Measurements from ENCODE around the gene UBE2F. TPM values are rescaled to one million over a fixed set of nuclear protein-coding genes. Genes with fewer than 3 reads are reported as not detected.

UBE2F gene
- total RNA-seq, 1 donor from 2014 or later = 51.4 TPM

- ATAC-seq = no peak
- no peak for DNase-seq
- Histone ChIP-seq H3K36me3 (peaks cover 25% of the 10 kb centered on the region), H3K4me3 (no peak overlapping the region), H3K9me3 (no peaks in the 10 kb centered on the region), H3K27me3 (no peaks in the 10 kb centered on the region), H3K27ac (no peak overlapping the region), H3K4me1 (no peaks in the 10 kb centered on the region)
- TF ChIP-seq, protein P1, sequence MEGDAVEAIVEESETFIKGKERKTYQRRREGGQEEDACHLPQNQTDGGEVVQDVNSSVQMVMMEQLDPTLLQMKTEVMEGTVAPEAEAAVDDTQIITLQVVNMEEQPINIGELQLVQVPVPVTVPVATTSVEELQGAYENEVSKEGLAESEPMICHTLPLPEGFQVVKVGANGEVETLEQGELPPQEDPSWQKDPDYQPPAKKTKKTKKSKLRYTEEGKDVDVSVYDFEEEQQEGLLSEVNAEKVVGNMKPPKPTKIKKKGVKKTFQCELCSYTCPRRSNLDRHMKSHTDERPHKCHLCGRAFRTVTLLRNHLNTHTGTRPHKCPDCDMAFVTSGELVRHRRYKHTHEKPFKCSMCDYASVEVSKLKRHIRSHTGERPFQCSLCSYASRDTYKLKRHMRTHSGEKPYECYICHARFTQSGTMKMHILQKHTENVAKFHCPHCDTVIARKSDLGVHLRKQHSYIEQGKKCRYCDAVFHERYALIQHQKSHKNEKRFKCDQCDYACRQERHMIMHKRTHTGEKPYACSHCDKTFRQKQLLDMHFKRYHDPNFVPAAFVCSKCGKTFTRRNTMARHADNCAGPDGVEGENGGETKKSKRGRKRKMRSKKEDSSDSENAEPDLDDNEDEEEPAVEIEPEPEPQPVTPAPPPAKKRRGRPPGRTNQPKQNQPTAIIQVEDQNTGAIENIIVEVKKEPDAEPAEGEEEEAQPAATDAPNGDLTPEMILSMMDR (IDR thresholded peaks at IDR 0.05) = no peak
- intact Hi-C loops (cut with DNase I) = no loop called here
Measured at GRCh38 chr2:238079874-238080327, 113.1 kb downstream of the UBE2F start.

- TF ChIP-seq, protein P1 (IDR thresholded peaks at IDR 0.05) = no peak
- no peaks in the 10 kb centered on the region for H3K9me3 ChIP-seq
- no peaks in the 10 kb centered on the region for H3K4me1 ChIP-seq
- DNase-seq (no peak), ATAC-seq (no peak)
- no peak overlapping the region for H3K27ac ChIP-seq
- intact Hi-C loops (cut with DNase I) = no loop called here
- H3K27me3 ChIP-seq = no peaks in the 10 kb centered on the region
- peaks cover 25% of the 10 kb centered on the region for H3K36me3 ChIP-seq
- H3K4me3 ChIP-seq = no peak overlapping the region
Measured at GRCh38 chr2:238080518-238080917, 113.7 kb downstream of the UBE2F start.

DNA sequence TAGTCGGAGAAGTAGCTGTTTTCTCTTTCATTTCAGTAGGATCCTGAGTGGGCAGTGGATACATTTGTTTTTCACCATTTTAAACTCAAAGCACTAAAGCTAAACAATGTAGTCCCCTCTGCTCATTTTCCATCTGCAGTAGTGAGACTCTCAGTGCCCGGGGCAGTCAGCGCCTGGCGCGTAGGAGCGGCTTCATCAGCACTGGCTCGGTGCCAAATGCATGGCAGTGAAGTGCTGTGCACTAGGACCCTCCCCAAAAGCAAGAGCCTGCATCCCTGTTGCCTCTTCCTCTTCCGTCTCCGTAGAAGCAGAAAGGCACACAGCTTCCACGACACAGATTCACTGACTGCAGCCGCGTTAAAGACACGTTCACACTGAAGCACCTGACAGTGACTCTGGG lies 114.3 kb downstream of the UBE2F start:
- no peaks in the 10 kb centered on the region for H3K9me3 ChIP-seq
- H3K27me3 ChIP-seq = no peaks in the 10 kb centered on the region
- DNase-seq (no peak), ATAC-seq (no peak)
- TF ChIP-seq, protein P1 (IDR thresholded peaks at IDR 0.05) = no peak
- H3K4me3 ChIP-seq = no peak overlapping the region
- H3K27ac ChIP-seq = no peak overlapping the region
- no peaks in the 10 kb centered on the region for H3K4me1 ChIP-seq
- intact Hi-C loops (cut with DNase I) = no loop called here
- peaks cover 25% of the 10 kb centered on the region for H3K36me3 ChIP-seq

- Histone ChIP-seq H3K4me3 (no peak overlapping the region), H3K27ac (no peak overlapping the region), H3K36me3 (peaks cover 25% of the 10 kb centered on the region), H3K27me3 (no peaks in the 10 kb centered on the region), H3K9me3 (no peaks in the 10 kb centered on the region), H3K4me1 (no peaks in the 10 kb centered on the region)
- DNase-seq (no peak), ATAC-seq (no peak)
- intact Hi-C loops (cut with DNase I) = no loop called here
- TF ChIP-seq, protein P1 (IDR thresholded peaks at IDR 0.05) = no peak
Measured at GRCh38 chr2:238081561-238081960, 114.7 kb downstream of the UBE2F start.

- Histone ChIP-seq H3K4me3 (no peak overlapping the region), H3K36me3 (peaks cover 25% of the 10 kb centered on the region), H3K4me1 (no peaks in the 10 kb centered on the region), H3K9me3 (no peaks in the 10 kb centered on the region), H3K27me3 (no peaks in the 10 kb centered on the region), H3K27ac (no peak overlapping the region)
- TF ChIP-seq, protein P1 (IDR thresholded peaks at IDR 0.05) = no peak
- DNase-seq (no peak), ATAC-seq (no peak)
- intact Hi-C loops (cut with DNase I) = no loop called here
Measured at GRCh38 chr2:238082151-238082550, 115.3 kb downstream of the UBE2F start.

DNA sequence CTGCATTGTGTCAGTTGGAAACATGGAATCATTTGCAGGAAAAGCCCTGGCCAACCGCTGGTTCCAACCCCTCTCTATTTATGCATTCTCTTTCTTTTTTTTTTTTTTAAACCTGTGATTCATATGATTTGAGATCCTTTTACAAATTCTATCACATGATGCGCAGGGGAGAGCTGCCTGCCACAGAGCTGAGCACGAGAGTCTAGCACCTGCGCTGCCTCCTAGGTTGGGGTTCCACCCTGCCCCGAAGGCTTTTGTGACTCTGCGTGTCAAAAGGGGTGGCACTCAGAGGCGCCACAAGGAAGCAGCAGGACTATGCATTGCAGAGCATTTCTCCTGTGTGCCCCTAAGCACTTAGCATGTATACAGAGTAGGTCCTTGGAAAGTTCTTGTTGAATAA lies 116.0 kb downstream of the UBE2F start:
- Histone ChIP-seq H3K27me3 (no peaks in the 10 kb centered on the region), H3K36me3 (peaks cover 25% of the 10 kb centered on the region), H3K4me3 (no peak overlapping the region), H3K4me1 (no peaks in the 10 kb centered on the region), H3K9me3 (no peaks in the 10 kb centered on the region), H3K27ac (no peak overlapping the region)
- intact Hi-C loops (cut with DNase I) = no loop called here
- DNase-seq = no peak
- TF ChIP-seq, protein P1 (IDR thresholded peaks at IDR 0.05) = no peak
- no peak for ATAC-seq

Measured in upper lobe of right lung (tissue), 1 donor.